Glomerular endothelial cell (primary cell): ENCODE results near the gene GPRC6A. TPM values are rescaled to one million over a fixed set of nuclear protein-coding genes. Genes with fewer than 3 reads are reported as not detected.
A peak's percentile ranks its signal among the peaks of the same experiment; 100 is the strongest.

ENCODE experiments used
- DNase-seq: peaks from one replicate; pipeline ENCODE4 v3.0.0-alpha.2; 2011; ENCODE audit warnings: low read depth, low spot score; ENCODE audit errors: extremely low read depth
- total RNA-seq: library from RNA; depleted of rRNA; stranded (reverse); fragments of >200 nt; gene quantifications from 2 replicates; pipeline ENCODE4 v1.2.3, GENCODE V29; 2015

The GPRC6A gene
- total RNA-seq, 1 donor from 2014 or later: not detected

GRCh38 chr6:116783852-116784251 lies 45.0 kb downstream of the GPRC6A start:
- no peak for DNase-seq

GRCh38 chr6:116779573-116780164 lies 49.2 kb downstream of the GPRC6A start:
- DNase-seq: peak; percentile 22

- DNase-seq: no peak
These were observed 55.0 kb downstream of the GPRC6A start for GRCh38 chr6:116773886-116774285.

GRCh38 chr6:116772450-116772849 lies 56.4 kb downstream of the GPRC6A start:
- no peak for DNase-seq

GRCh38 chr6:116767715-116768114 lies 61.2 kb downstream of the GPRC6A start:
- no peak for DNase-seq

- no peak for DNase-seq
These were observed 62.2 kb downstream of the GPRC6A start for GRCh38 chr6:116766506-116767176.

- no peak for DNase-seq
These were observed 63.7 kb downstream of the GPRC6A start, which contains the start of gene FAM162B for GRCh38 chr6:116764961-116765841. FAM162B (minus strand) TSS chr6:116765719; CDS start chr6:116765576, 143 bp downstream.

GRCh38 chr6:116764629-116764960 lies 64.3 kb downstream of the GPRC6A start:
- no peak for DNase-seq

GRCh38 chr6:116763906-116764628 lies 64.8 kb downstream of the GPRC6A start:
- no peak for DNase-seq

GRCh38 chr6:116763048-116763447 lies 65.8 kb downstream of the GPRC6A start:
- DNase-seq: no peak

GRCh38 chr6:116762235-116762634 lies 66.6 kb downstream of the GPRC6A start:
- no peak for DNase-seq

GRCh38 chr6:116761779-116762178 lies 67.1 kb downstream of the GPRC6A start:
- DNase-seq: no peak

- no peak for DNase-seq
These were observed 83.7 kb downstream of the GPRC6A start for GRCh38 chr6:116745176-116745575.

Other genes with a start within 250 kb of the GPRC6A start
- gene RSPH4A, start 212.6 kb downstream of the GPRC6A start, total RNA-seq: 0.29 and 0.63 TPM in 2 replicates
- 10.9 and 11.4 TPM in 2 replicates for gene ZUP1, start 160.3 kb downstream of the GPRC6A start, total RNA-seq
- 3.6 and 6.0 TPM in 2 replicates for gene KPNA5, start 147.9 kb downstream of the GPRC6A start, total RNA-seq
- 1.5 and 3.7 TPM in 2 replicates for gene FAM162B, start 63.4 kb downstream of the GPRC6A start, total RNA-seq
- not detected in 2 replicates for gene RFX6, start 48.2 kb upstream of the GPRC6A start, total RNA-seq